IMR-90 (cell line): ENCODE data around the gene IRF2BP1.

Experiments
- CEBPB ChIP-seq: IDR thresholded peaks from 2 replicates; pipeline ENCODE4 v1.6.1; 2012; ENCODE audit warnings: low read depth, low read length, improper control_type of control experiment
- CTCF ChIP-seq: conservative IDR thresholded peaks from 2 replicates; pipeline ENCODE4 v1.5.1; 2012; ENCODE audit warnings: mild to moderate bottlenecking, low read depth, low read length, improper control_type of control experiment
- FOS ChIP-seq: fragments of 150-350 bp; IDR thresholded peaks from 2 replicates; pipeline ENCODE4 v1.6.1; 2016; ENCODE audit warnings: low read depth, low read length
- MAZ ChIP-seq: IDR thresholded peaks from 2 replicates; pipeline ENCODE4 v1.6.1; 2012; ENCODE audit warnings: low read depth, mild to moderate bottlenecking, low read length, improper control_type of control experiment, moderate library complexity, borderline replicate concordance
- NFE2L2 ChIP-seq: fragments of 150-350 bp; IDR thresholded peaks from 2 replicates; pipeline ENCODE4 v1.6.1; 2016; ENCODE audit warnings: low read depth, mild to moderate bottlenecking, low read length
- POLR2A ChIP-seq: IDR thresholded peaks from 2 replicates; pipeline ENCODE4 v1.6.1; 2012; ENCODE audit warnings: mild to moderate bottlenecking, low read depth, low read length
- RAD21 ChIP-seq: IDR thresholded peaks from 2 replicates; pipeline ENCODE4 v1.6.1; 2012; ENCODE audit warnings: low read length, improper control_type of control experiment
- RCOR1 ChIP-seq: IDR thresholded peaks from 2 replicates; pipeline ENCODE4 v1.6.1; 2012; ENCODE audit warnings: mild to moderate bottlenecking, low read length, improper control_type of control experiment; ENCODE audit not compliant: insufficient replicate concordance
- RFX5 ChIP-seq: IDR thresholded peaks from 2 replicates; pipeline ENCODE4 v1.8.0; 2012; ENCODE audit warnings: low read depth, mild to moderate bottlenecking, low read length, moderate library complexity
- SMC3 ChIP-seq: fragments of 150-350 bp; IDR thresholded peaks from 2 replicates; pipeline ENCODE4 v1.6.1; 2016; ENCODE audit warnings: low read depth, mild to moderate bottlenecking, antibody characterized with exemption, low read length, moderate library complexity
- USF2 ChIP-seq: fragments of 150-350 bp; IDR thresholded peaks from 2 replicates; pipeline ENCODE4 v1.6.1; 2017; ENCODE audit warnings: mild to moderate bottlenecking, antibody characterized with exemption, low read length, low read depth

GRCh38 chr19:45854167-45854778, 31.7 kb downstream of the IRF2BP1 start:
- TF ChIP-seq CTCF, result no peak
- TF ChIP-seq RCOR1, result no peak
- no peak for TF ChIP-seq CEBPB
- no peak for TF ChIP-seq RFX5
- no peak for TF ChIP-seq SMC3
- TF ChIP-seq FOS, result no peak
- TF ChIP-seq MAZ, result no peak
- no peak for TF ChIP-seq POLR2A
- no peak for TF ChIP-seq USF2
- no peak for TF ChIP-seq NFE2L2
- TF ChIP-seq RAD21, result no peak
